GM23248 (cell line): ENCODE measurements around the gene DNAJB5.

Source experiments
- EZH2 ChIP-seq: fragments of 200-600 bp; sonication (generic); IDR thresholded peaks from 2 replicates; pipeline ENCODE4 v1.6.1; 2018; ENCODE audit warnings: antibody characterized with exemption, mild to moderate bottlenecking; ENCODE audit not compliant: insufficient read depth, poor library complexity, severe bottlenecking
- EZH2phosphoT487 ChIP-seq: fragments of 200-600 bp; sonication (generic); IDR thresholded peaks from 2 replicates; pipeline ENCODE4 v1.6.1; 2018; ENCODE audit warnings: antibody characterized with exemption, moderate library complexity, mild to moderate bottlenecking, low read depth; ENCODE audit not compliant: insufficient read depth

DNA sequence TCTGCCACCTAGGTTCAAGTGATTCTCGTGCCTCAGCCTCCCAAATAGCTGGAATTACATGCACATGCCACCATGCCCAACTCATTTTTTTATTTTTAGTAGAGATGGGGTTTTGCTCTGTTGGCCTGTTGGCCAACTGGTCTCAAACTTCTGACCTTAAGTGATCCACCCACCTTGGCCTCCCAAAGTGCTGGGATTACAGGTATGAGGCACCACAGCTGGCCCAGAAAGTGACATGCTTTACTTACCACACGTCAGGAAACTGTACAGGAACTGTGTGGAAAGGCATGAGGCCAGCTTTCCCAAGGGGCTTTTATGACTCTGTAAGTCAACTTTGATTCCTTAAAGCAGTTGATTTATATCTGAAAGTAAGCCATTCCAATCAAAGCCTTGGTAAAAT is 25.0 kb downstream of the DNAJB5 start:
- TF ChIP-seq EZH2 (no peak), EZH2phosphoT487 (no peak)
